ENCODE data around the gene CELSR2.

CELSR2 gene

GRCh38 chr1:109268431-109269211 is 19.3 kb downstream of the CELSR2 start:
- Histone ChIP-seq H3K4me3 (ENCODE audit: severe bottlenecking) (no peak overlapping the region), H3K27ac (ENCODE audit: poor library complexity, severe bottlenecking) (no peak overlapping the region), H3K27me3 (ENCODE audit: insufficient read depth, poor library complexity, severe bottlenecking) (no peaks in the 10 kb centered on the region), H3K4me1 (ENCODE audit: insufficient read depth, poor library complexity, severe bottlenecking) (peaks cover 8% of the 10 kb centered on the region), H3K36me3 (ENCODE audit: low read depth) (peaks cover 25% of the 10 kb centered on the region), H3K9me3 (ENCODE audit: severe bottlenecking) (no peaks in the 10 kb centered on the region)
- no peak for TF ChIP-seq CTCF (IDR thresholded peaks at IDR 0.05; ENCODE audit: poor library complexity, severe bottlenecking)
- ATAC-seq (ENCODE audit: low read depth) (no peak), DNase-seq (ENCODE audit: low spot score) (no peak)

GRCh38 chr1:109269212-109269980 is 20.1 kb downstream of the CELSR2 start:
- peaks cover 24% of the 10 kb centered on the region for H3K36me3 ChIP-seq (ENCODE audit: low read depth)
- H3K4me3 ChIP-seq (ENCODE audit: severe bottlenecking) = no peak overlapping the region
- H3K9me3 ChIP-seq (ENCODE audit: severe bottlenecking) = no peaks in the 10 kb centered on the region
- DNase-seq (ENCODE audit: low spot score) (no peak), ATAC-seq (ENCODE audit: low read depth) (no peak)
- H3K27ac ChIP-seq (ENCODE audit: poor library complexity, severe bottlenecking) = no peak overlapping the region
- no peaks in the 10 kb centered on the region for H3K27me3 ChIP-seq (ENCODE audit: insufficient read depth, poor library complexity, severe bottlenecking)
- TF ChIP-seq CTCF (IDR thresholded peaks at IDR 0.05; ENCODE audit: poor library complexity, severe bottlenecking) = no peak
- H3K4me1 ChIP-seq (ENCODE audit: insufficient read depth, poor library complexity, severe bottlenecking) = peaks cover 13% of the 10 kb centered on the region

- H3K36me3 ChIP-seq (ENCODE audit: low read depth) = peaks cover 19% of the 10 kb centered on the region
- no peak for DNase-seq (ENCODE audit: low spot score)
Measured at GRCh38 chr1:109269981-109270622, 20.8 kb downstream of the CELSR2 start.

GRCh38 chr1:109270623-109271317 is 21.4 kb downstream of the CELSR2 start:
- ATAC-seq (ENCODE audit: low read depth) (no peak), DNase-seq (ENCODE audit: low spot score) (no peak)
- H3K27me3 ChIP-seq (ENCODE audit: insufficient read depth, poor library complexity, severe bottlenecking) = no peaks in the 10 kb centered on the region
- H3K27ac ChIP-seq (ENCODE audit: poor library complexity, severe bottlenecking) = no peak overlapping the region
- peaks cover 25% of the 10 kb centered on the region for H3K4me1 ChIP-seq (ENCODE audit: insufficient read depth, poor library complexity, severe bottlenecking)
- TF ChIP-seq CTCF (IDR thresholded peaks at IDR 0.05; ENCODE audit: poor library complexity, severe bottlenecking) = no peak
- H3K36me3 ChIP-seq (ENCODE audit: low read depth) = peaks cover 12% of the 10 kb centered on the region
- H3K4me3 ChIP-seq (ENCODE audit: severe bottlenecking) = no peak overlapping the region
- no peaks in the 10 kb centered on the region for H3K9me3 ChIP-seq (ENCODE audit: severe bottlenecking)

More at GRCh38 chr1:109269981-109270622, 20.8 kb downstream of the CELSR2 start:
- no peak for ATAC-seq (ENCODE audit: low read depth)
- Histone ChIP-seq H3K27me3 (ENCODE audit: insufficient read depth, poor library complexity, severe bottlenecking) (no peaks in the 10 kb centered on the region), H3K4me3 (ENCODE audit: severe bottlenecking) (no peak overlapping the region), H3K9me3 (ENCODE audit: severe bottlenecking) (no peaks in the 10 kb centered on the region), H3K4me1 (ENCODE audit: insufficient read depth, poor library complexity, severe bottlenecking) (peaks cover 19% of the 10 kb centered on the region), H3K27ac (ENCODE audit: poor library complexity, severe bottlenecking) (no peak overlapping the region)
- no peak for TF ChIP-seq CTCF (IDR thresholded peaks at IDR 0.05; ENCODE audit: poor library complexity, severe bottlenecking)
